Stimulated activated CD8-positive, alpha-beta memory T cell treated with anti-CD3 and anti-CD28 coated beads, Interleukin-12 subunit alpha, Interleukin-12 subunit beta, amount 100 ng/mL, for 4 hours (primary cell): Measurements from ENCODE around the gene ISG15.
"Not testable (repeated sequence)": the region's sequence is repeated elsewhere in the genome, so short reads cannot be mapped to it uniquely, and the experiment has no call there.

Experiments used
- DNase-seq: peaks from one replicate; pipeline ENCODE4 v3.0.0-alpha.2; 2020; ENCODE audit warnings: low read depth

Gene ISG15

DNA sequence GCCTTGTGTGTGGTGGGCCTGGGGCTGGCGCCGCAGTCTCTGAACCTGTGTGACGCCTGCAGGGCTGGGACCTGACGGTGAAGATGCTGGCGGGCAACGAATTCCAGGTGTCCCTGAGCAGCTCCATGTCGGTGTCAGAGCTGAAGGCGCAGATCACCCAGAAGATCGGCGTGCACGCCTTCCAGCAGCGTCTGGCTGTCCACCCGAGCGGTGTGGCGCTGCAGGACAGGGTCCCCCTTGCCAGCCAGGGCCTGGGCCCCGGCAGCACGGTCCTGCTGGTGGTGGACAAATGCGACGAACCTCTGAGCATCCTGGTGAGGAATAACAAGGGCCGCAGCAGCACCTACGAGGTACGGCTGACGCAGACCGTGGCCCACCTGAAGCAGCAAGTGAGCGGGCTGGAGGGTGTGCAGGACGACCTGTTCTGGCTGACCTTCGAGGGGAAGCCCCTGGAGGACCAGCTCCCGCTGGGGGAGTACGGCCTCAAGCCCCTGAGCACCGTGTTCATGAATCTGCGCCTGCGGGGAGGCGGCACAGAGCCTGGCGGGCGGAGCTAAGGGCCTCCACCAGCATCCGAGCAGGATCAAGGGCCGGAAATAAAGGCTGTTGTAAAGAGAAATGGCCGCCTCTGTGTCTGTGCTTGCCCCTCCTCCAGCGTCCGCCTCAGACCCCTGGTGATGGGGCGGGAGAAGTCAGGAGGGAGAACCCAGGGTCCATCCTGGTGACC lies 788 bp downstream of the ISG15 start:
- DNase-seq, result no peak

DNA sequence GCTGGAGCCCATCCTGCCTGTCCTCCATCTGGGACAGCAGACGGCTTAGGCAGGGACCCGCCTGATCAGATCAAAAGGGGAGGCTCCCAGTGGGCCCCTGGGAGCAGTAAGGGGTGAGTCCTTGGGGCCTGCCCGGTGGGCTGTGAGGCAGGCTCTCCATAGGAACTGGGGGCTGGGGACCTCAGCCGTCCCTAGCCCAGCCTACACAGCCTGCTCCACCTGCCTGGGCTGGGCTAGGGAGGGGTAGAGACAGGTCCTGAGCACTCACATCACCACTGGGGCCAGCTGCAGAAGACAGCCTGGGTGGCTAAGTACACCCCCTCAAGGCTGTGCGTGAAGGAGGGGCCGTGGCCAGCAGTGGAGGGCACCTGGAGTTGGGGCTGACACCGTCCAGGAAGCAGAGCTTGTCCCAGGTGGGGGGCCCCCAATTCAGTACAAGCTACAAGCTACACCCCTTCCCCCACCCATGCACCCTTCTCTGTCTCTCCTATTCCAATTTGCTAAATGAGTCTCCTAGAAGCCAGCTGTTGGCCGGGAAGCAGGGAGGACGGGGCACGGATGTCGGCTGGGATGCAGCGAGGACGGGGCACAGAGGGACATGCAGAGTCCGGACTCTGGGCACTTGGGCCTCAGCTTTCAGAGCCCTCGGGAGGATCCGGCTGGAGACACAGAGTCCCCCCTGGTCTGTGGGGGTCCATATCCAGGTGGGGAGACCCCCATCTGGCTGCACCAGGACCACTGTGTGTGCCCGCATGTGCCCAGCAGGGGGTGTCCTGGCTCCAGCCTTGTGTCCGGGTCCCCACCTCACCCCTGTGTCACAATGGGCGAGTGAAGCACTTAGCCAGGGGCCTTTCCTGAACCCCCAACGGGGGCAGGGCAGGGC lies 1.7 kb downstream of the ISG15 start:
- DNase-seq, result no peak

GRCh38 chr1:1017397-1018320 lies 4.4 kb downstream of the ISG15 start:
- DNase-seq, result not testable (repeated sequence)

GRCh38 chr1:1018321-1018685 lies 5.0 kb downstream of the ISG15 start:
- DNase-seq, result not testable (repeated sequence)

GRCh38 chr1:1019122-1019999 lies 6.1 kb downstream of the ISG15 start:
- DNase-seq, result peak; percentile 69

GRCh38 chr1:1020000-1020404 lies 6.7 kb downstream of the ISG15 start, which contains the start of gene AGRN:
TSS of gene AGRN (plus strand) at chr1:1020120. CDS start at chr1:1020173, 53 bp downstream.
- no peak for DNase-seq

DNA sequence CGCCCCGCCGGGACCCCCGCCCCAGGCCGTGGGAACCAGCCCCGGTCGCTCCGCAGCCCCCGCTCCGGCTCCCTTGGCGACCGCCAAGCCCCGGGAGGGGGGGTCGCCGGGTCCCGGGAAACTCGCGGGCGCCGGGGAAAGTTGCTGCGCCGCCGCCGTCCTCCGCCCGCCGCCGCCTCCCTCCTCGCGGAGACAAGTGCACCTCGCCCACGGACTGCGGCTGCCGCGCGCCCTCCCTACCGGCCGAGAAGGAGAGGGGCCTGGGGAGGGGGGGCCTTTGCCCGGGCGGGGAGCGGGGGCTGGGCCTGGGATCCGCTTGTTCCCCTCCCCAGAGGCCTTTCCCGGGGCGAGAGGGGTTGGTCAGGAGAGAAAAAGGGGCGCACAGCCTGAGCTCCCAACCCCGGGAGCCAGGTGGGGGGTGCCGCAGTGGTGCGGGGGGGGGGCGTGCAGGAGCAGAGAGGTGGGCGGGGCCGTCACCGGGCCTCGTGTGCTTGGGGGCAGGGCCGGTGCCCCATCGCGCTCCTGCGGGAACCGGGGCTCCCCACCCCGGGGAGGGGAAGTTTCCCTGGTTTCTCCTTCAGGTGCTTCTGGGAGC lies 7.2 kb downstream of the ISG15 start:
- no peak for DNase-seq

- no peak for DNase-seq
Measured at GRCh38 chr1:1021010-1021919, 8.0 kb downstream of the ISG15 start.

DNA sequence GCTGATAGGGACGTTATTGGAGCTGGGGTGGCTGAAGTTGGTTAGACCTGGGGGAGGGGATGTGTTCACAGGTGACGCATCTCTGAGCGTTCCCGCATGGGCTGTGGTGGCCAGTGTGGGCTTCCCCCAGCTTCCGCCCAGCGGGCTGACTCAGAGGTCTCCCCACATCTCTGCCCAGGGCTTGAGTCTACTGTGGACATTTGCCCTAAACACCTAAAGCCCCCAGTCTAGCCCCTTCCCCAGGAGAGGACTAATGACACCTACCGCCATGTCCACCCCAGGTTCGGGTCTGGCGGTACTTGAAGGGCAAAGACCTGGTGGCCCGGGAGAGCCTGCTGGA lies 8.6 kb downstream of the ISG15 start:
- DNase-seq, result no peak

DNA sequence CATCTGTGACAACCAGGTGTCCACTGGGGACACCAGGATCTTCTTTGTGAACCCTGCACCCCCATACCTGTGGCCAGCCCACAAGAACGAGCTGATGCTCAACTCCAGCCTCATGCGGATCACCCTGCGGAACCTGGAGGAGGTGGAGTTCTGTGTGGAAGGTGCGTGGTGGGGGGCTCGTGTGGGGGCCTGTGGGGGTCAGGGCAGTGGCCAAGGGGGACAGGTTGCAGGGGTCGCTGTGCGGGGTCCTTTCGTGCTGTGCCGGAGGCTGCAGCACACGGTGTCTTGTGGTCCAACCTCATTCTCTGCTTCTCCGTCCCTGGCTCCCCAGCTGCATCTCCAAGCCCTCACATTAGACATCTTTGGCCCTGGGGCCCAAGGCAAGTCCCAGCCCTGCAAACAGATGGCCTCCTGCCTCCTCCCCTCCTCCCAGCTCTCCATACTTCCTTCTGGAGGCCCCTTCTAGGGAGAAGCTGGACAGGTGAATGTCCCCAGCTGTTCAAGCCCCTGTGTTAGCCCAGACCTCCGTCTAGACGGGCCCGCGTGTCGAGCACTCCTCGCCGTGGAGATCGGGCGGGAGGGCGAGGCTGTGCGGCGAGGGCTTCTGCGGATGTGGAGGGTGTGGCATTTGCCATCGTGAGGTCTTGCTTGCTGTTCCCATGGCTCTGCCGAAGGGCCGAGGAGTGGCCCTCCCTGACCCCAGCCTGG lies 9.2 kb downstream of the ISG15 start:
- DNase-seq, result no peak

- no peak for DNase-seq
Measured at GRCh38 chr1:1023700-1024099, 10.4 kb downstream of the ISG15 start.

DNA sequence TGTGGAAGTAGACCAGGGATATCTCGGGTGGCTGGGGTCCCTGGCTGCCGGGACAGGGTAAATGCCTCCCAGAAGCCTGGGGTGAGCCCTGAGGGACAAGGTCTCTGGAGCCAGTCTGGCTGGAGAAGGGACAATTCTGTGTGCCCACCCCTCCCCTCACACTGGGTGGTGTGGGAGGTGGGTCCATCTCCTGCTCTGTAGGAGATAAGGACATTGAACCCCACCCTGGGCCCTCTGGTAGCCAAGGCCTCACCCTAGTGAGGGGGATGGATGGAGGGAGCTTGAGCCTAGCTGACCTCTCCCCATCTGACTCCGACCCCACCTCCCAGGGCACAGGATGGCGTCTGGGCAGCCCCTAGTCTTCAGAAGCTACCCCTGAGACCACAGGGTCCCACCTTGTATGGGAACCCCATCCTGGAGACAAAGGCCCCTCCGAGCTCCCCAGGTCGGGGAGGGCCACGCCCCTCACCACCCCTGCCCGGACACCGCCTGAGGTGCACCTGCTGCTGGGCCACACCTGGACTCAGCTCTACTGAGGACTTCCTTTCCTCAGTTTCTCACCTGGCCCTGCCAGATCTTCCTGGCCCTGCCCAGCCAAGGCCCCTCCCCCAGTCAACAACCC lies 11.0 kb downstream of the ISG15 start:
- DNase-seq, result no peak

DNA sequence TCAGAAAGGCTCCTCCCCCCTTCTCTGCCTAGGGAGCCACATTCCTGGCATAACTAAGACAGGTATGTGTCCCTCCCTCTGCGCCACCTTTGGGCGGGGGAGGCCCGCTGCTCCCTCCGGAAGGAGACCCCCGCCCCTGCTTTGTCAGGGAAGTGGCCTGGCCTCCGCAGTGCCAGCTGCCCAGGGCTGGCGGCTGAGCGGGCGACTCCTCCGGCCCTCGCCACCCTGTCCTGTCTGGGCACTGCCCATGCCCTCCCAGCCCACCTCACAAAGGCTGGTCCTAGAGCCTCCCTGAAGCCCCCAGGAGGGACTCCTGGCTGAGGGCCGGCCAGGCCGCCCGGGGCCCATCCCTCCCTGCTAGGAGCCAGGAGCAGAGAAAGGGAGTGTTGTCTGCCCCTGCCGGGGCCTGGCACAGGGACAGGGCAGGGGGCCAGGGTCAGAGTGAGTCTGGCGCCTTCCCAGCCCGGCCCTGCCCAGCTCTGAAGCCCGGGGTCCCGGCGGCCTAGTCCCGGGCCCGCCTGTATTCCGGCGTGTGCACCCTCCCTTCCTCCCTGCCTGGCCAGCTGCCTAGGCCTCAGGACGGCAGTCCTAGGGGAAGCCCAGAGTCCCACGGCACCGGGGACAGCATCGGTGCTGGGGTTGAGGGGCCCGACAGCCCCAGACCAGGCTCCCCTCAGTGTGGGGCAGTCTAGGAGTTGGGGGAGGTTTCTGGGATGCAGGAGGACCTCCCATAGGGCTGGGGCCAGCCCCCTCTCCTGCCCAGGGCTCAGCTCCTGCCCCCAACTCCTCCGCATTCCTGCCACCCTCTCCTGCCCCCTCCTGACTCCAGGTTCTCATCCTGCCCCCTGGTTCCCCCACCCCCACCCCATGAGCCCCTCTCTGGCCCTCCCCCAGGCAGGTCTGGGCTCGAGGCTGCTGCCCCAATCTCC lies 11.7 kb downstream of the ISG15 start:
- no peak for DNase-seq

DNA sequence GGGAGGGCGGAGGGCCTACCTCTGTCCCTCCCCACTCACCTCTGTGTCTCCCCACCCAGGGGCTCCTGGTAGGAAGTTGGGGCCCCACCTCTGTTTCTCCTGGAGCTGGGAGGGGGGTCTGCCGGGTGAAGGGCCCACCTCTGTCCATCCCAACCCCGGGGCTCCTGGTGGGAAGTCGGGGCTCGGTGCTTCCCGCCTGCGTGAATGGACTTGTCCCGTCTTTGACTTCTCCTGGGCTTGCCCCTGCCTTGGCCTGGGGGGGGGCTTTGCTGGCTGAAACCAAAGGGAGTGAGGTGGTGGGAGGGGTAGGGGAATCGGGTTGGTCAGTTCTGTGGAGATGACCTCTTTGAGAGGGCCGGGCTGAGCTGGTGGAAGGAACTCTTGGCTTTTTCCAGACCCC lies 12.4 kb downstream of the ISG15 start:
- no peak for DNase-seq

GRCh38 chr1:1026599-1027413 lies 13.5 kb downstream of the ISG15 start:
- DNase-seq, result no peak

DNA sequence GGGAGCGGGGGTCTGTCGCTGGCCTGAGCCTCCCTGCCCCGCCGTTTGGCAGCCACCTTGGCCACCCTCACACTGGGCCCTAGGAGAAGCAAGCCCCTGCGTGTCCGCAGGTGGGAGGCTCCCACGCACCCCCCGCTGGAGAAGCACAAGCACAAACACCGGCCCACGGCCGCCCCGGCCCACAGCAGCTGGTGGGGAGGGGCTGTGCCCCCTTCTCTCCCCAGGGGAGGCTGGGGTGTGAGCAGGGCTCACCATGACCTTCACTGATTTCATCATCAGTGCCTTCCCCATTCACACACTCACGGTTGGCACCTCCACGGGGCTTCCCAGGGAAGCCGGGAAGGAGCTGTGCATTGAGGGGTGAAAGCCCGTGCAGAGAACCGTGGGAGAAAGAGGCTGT lies 14.5 kb downstream of the ISG15 start:
- no peak for DNase-seq
